DMS79 (cell line): ENCODE results near the gene HOXB4.

Experiments used
- DNase-seq: peaks from one replicate; lab custom pipeline; 2025; lab: John Stamatoyannopoulos, UW

Gene HOXB4

DNA sequence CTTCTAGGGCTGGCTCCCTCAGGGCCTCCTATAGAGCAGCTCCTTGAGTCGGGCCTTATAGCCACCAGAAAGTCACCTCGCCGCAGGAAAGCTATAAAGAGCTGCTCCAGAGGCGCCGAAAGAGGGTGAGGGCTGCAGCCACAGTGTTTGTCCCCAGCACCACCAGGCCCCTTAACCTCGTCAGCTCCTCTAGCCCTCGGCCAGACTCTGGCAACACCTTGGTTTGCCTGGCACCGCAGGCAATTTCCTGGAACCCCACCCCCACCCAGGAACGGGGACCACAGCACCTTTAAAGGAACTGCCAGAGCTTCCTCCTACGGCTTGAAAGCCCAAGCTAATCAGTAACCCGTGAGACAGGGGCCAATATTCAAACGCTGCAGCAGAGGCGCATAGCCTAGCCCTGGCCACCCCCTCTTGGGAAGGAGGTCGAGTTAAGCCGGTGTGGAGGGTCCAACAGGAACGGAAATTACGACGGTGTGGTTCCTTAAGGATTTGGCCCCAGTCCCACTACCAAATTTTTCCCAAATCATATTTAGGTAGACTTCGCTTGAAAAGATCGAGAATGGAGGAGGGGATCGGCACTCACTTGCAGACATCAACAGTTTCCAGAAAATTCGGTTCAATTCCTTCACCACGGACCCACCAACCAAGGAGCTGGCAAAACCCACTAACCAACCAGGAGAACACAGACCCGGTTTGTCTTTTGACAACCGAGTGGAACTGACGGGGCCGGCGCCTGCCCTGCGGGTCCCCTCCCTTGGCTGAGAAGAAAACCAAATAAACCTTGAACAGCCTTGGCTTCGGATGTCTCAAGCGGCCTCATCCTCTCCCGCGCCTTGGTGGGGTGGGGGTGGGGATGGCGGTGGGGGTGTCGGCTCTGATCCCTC lies 23.6 kb upstream of the HOXB4 start:
- no peak for DNase-seq

DNA sequence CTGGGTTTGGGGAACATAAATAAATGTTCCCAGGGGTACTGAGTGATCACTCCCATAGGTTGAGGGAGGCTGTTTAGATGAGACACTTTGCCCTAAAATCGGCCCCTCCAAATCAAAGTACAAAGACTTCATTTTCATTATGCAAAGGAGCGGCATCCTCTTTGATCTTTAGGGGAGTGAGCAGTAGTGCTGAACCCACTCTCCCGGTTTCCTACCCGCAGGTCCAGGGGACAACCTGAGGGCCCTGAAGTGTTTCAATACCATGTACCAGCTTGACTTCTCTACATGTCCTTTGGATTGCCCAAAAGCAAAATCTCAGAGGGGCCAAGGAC lies 23.0 kb upstream of the HOXB4 start:
- DNase-seq, result no peak

DNA sequence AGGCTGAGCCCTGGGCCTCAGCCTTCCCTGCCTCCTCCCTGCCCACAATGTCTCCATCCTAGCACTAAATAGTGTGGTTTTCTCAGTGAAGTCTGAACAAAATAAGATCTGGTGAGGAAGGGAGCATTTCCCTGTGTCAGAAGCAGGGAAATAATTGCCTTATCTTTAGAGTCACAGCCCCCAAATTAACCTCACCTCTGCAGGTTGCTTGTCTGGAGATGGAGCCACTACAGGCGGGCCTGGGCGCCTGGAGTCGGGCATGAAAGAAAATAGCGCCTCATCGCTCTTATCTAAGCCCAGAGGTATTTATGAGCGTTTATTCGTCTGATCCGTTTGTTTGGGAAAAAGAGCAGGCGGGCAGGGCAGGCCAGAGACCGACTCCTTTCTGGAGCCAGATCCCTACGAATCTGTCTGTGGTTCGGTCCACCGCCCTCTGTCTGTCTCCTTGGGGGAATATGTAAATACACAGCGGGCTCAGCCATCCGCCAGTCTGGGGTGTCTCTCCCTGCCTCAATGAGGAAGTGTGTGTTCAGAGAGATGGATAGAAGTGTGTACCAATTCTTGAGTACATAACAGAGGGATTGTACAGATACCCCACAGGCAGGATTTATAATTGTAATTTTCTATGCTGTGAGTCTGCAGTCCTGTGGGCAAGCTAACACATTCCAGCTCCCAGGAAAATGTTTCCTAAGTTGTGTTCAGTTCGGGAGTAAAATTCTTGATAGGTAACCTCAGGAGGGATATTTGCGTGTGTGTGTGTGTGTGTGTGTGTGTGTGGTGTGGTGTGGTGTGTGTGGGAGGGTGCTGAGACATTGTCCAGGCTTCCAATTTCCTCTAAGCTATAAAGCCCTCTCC lies 22.3 kb upstream of the HOXB4 start:
- DNase-seq, result no peak

GRCh38 chr17:48599354-48599753 lies 21.2 kb upstream of the HOXB4 start:
- no peak for DNase-seq

- DNase-seq, result no peak
These were observed 20.6 kb upstream of the HOXB4 start for GRCh38 chr17:48598736-48599135.

DNA sequence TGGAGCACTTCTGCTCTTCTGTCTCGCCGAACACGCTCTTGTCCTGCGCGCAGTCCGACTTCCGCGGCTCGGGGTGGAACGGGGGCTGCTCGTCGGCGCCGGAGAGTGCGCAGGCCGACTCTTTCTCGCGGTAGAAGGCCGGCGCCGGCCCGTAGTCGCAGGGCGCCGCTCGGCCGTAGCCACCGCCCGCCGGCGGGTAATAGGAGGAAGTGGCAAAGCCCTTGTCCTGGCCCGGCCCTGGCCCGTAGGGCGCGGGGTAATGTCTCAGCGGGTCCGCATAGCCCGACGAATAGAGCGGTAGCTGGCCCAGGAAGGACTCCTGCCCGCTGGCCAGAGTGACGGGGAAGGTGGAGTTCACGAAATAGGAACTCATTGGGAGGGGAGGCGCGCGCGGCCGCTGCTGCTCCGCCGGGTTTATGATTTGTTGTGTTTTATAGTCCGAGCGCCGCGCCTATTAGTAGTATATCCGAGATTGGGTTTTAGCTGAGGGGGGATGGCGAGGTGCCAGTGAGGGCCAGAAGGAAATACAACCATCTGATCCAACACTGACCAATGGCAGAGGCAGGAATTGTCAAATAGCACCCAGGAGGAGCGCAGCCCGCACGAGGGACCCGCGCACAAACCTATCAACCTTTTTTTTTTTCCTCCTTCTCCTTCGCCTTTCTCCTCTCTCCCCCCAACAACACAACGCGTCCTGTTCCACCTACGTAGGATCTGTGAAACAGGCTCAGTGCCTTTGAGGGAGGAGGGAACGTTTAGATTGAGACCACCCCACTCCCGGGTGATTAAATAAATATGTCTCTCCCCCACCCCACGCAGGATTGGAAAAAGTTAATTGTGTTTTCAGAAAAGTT lies 19.9 kb upstream of the HOXB4 start:
- DNase-seq, result no peak

DNA sequence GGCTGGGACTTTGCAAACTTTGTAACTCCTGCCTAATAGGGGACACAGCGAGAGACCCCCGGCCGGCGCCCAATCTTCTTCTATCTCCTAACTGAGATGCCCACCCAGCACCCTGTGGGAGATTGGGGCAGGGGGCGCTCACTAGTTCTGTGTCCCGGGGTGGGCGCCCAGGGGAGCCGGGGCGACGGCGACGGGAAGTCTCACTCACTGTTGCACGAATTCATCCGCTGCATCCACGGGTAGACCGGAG lies 19.3 kb upstream of the HOXB4 start:
- DNase-seq, result no peak

- DNase-seq, result peak; percentile 42
These were observed 18.8 kb upstream of the HOXB4 start for GRCh38 chr17:48596735-48597527.

- no peak for DNase-seq
These were observed 18.0 kb upstream of the HOXB4 start for GRCh38 chr17:48596000-48596734.

GRCh38 chr17:48595278-48595999 lies 17.3 kb upstream of the HOXB4 start:
- DNase-seq, result no peak

GRCh38 chr17:48594538-48595277 lies 16.6 kb upstream of the HOXB4 start:
- no peak for DNase-seq

DNA sequence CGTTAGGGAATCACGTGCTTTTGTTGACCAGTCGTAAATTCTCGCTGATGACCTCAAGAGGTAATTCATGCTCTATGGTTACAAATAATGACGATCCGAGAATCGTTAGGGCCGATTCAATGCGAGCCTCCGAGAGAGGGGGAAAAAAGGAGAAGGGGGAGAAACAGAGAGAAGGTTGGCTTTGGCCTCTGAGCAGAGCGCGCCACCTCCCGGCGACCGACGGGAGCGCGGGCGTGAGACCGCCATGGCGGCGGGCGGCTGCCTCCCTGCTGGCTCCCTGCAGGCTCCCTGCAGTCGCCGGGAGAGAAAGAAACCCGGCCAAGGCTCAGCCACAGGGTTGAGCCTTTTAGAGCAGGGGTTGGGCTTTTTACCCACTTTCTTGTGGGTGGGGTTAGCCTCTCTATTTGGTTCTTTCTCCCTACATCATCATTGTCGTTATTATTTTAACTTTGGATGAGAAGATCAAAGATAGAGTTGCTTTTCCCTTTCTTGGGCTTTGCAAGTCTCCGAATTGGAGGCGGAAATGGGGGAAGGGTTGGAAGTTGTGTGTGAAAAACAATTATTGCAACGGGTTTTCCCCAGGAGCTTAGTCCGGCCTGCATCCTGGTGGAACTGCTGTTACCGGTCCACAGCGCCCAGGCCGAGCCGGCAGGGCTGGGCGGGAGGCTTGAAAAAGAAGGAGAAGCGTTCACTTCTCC lies 15.8 kb upstream of the HOXB4 start:
- peak; percentile 72 for DNase-seq

DNA sequence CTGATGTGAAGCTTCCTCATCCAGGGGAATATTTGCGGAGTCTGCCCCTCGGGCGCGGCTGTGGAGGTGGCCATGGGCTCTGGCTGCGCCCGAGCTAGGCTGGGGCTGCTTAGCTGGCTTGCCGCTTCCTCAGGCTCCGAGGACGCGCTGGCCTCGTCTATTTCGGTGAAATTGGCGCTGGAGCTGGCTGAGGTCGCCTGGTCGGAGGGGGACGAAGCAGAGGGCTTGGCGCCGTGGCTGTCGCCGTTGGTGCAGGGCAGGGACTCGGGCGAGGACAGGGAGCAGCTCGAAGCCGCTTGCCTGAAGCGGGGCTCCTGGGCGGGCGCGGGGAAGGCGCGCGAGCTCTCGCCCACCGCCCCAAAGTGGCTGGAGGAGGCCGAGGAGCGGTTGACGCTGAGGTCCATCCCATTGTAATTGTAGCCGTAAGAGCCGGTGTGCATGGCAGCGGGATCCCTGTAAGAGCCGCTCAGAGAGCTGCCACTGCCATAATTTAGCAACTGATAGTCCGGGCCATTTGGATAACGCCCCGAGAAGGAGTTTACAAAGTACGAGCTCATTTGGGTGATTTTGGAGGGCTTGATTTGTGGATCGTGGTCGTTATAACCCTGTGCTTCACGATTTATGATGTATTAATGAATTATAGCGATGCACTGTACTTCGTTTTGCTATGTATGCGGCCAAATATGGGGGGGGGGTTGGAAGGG lies 15.1 kb upstream of the HOXB4 start, which contains the start of gene HOXB5:
HOXB5 (minus strand) TSS at position 654 of the 704 bp plus-strand sequence; CDS start at position 557, 97 bp downstream.
- peak; percentile 51 for DNase-seq

DNA sequence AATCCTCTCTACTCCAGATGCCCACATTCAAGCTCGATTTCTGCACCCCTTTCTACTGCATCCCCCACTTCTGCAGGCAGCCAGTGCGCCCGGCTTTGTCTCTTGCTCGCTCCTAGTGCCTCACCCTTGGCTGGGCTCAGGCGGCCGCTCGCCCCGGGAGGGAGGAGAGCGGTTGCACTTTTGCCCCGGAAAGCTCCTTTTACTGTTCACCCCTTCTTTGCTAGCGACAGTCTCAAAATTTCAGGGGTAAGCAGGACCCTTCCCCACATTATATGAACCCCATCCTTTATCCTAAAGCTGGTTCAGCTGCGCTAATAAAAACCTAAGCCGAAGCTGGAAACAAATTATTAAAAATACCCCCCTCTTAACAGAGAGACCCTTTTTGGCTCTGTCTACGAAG lies 14.4 kb upstream of the HOXB4 start:
- DNase-seq, result no peak

DNA sequence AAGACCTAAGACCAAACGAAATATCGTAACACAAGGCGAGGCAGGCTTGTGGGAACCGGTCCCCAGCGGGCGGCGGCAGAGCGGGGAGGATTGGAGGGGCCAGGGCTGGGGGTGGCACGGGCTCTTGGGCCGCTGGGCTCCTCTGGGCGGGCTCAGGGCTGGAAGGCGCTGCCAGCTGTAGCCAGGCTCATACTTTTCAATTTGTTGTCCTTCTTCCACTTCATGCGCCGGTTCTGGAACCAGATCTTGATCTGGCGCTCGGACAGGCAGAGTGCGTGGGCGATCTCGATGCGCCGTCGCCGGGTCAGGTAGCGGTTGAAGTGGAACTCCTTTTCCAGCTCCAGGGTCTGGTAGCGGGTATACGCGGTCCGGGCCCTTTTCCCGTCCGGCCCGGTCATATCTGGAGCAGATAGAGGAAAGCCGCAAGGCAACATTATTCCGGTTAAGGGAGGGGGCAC lies 13.9 kb upstream of the HOXB4 start:
- DNase-seq, result no peak

GRCh38 chr17:48591255-48592056 lies 13.3 kb upstream of the HOXB4 start:
- DNase-seq, result no peak

- no peak for DNase-seq
These were observed 12.5 kb upstream of the HOXB4 start for GRCh38 chr17:48590607-48591161.
